IMR-90 (cell line): ENCODE measurements around the gene KCNN3. TPM values are rescaled to one million over a fixed set of nuclear protein-coding genes. Genes with fewer than 3 reads are reported as not detected.

Experiments used
- ATAC-seq: fragments of 200-7000 bp; cut with Tn5 transposase; 2 replicates; pipeline ENCODE4 v1.9.1; 2020; ENCODE audit warnings: low read depth, mild to moderate bottlenecking, moderate library complexity
- BruUV-seq: library from RNA; stranded (reverse); fragments of 400-500 nt; replicated peaks from 2 replicates; lab custom pipeline; 2021; lab: Mats Ljungman, UMichigan
- CTCF ChIA-PET: fragments of 300-600 bp; formaldehyde crosslinking; extraction: SDS; loops from one replicate; lab custom pipeline; 2021; ENCODE audit warnings: antibody characterized with exemption; lab: Yijun Ruan, JAX
- POLR2A ChIA-PET: fragments of 300-600 bp; sonication (Branson Sonifier 250); formaldehyde crosslinking; loops from one replicate; lab custom pipeline; 2022; ENCODE audit warnings: antibody characterized with exemption; ENCODE audit not compliant: unreplicated experiment; lab: Charles Lee
- DNase-seq: peaks from one replicate; pipeline ENCODE4 v3.0.0; 2013
- H2AFZ ChIP-seq: replicated peaks from 2 replicates; pipeline ENCODE3; 2013; ENCODE audit warnings: low read length, mild to moderate bottlenecking; ENCODE audit not compliant: poor library complexity
- H2AK5ac ChIP-seq: 2 replicates; pipeline ENCODE4 v1.6.1; 2013; ENCODE audit warnings: low read depth, low read length, inconsistent platforms
- H2AK9ac ChIP-seq: replicated peaks from 2 replicates; pipeline ENCODE3; 2013; ENCODE audit warnings: mild to moderate bottlenecking, low read depth, low read length, moderate library complexity; ENCODE audit not compliant: poor library complexity
- H2BK120ac ChIP-seq: 2 replicates; pipeline ENCODE4 v1.6.1; 2013; ENCODE audit warnings: low read depth, low read length, inconsistent platforms
- H2BK15ac ChIP-seq: 3 replicates; pipeline ENCODE4 v1.6.1; 2013; ENCODE audit warnings: low read depth, low read length, inconsistent platforms
- H2BK20ac ChIP-seq: 2 replicates; pipeline ENCODE4 v1.6.1; 2013; ENCODE audit warnings: low read depth, mild to moderate bottlenecking, inconsistent platforms, low read length, moderate library complexity
- H2BK5ac ChIP-seq: 2 replicates; pipeline ENCODE4 v1.6.1; 2013; ENCODE audit warnings: mild to moderate bottlenecking, low read depth, low read length, inconsistent platforms; ENCODE audit not compliant: poor library complexity, severe bottlenecking
- H3K14ac ChIP-seq: replicated peaks from 2 replicates; pipeline ENCODE4 v1.6.1; 2013; ENCODE audit warnings: low read depth, low read length, inconsistent platforms
- H3K18ac ChIP-seq: 2 replicates; pipeline ENCODE4 v1.6.1; 2013; ENCODE audit warnings: low read depth, low read length, control low read depth
- H3K23ac ChIP-seq: 2 replicates; pipeline ENCODE4 v1.6.1; 2013; ENCODE audit warnings: low read depth, low read length, inconsistent platforms
- H3K27ac ChIP-seq: 2 replicates; pipeline ENCODE4 v1.5.1; 2013; ENCODE audit warnings: mild to moderate bottlenecking, control low read depth, low read length; ENCODE audit not compliant: insufficient read depth
- H3K27me3 ChIP-seq: 2 replicates; pipeline ENCODE4 v1.6.1; 2013; ENCODE audit warnings: low read length; ENCODE audit not compliant: control insufficient read depth, insufficient read depth
- H3K36me3 ChIP-seq: 2 replicates; pipeline ENCODE4 v1.6.1; 2013; ENCODE audit warnings: low read length, mixed read lengths; ENCODE audit not compliant: control insufficient read depth, insufficient read depth
- H3K4ac ChIP-seq: 2 replicates; pipeline ENCODE4 v1.6.1; 2013; ENCODE audit warnings: low read depth, low read length, inconsistent platforms
- H3K4me1 ChIP-seq: 2 replicates; pipeline ENCODE4 v1.6.1; 2013; ENCODE audit warnings: low read length, mixed read lengths; ENCODE audit not compliant: control insufficient read depth, insufficient read depth
- H3K4me2 ChIP-seq: 2 replicates; pipeline ENCODE4 v1.6.1; 2013; ENCODE audit warnings: low read depth, mild to moderate bottlenecking, control low read depth, low read length, moderate library complexity
- H3K4me3 ChIP-seq: 2 replicates; pipeline ENCODE4 v1.5.1; 2013; ENCODE audit warnings: low read depth, mild to moderate bottlenecking, control low read depth, low read length, moderate library complexity; ENCODE audit not compliant: insufficient read depth
- H3K56ac ChIP-seq: 2 replicates; pipeline ENCODE4 v1.6.1; 2013; ENCODE audit warnings: low read length, inconsistent platforms; ENCODE audit not compliant: insufficient read depth; ENCODE audit errors: extremely low read depth
- H3K79me1 ChIP-seq, 2 experiments: 2 replicates each; pipeline ENCODE4 v1.6.1; 2013; ENCODE audit warnings: low read length in 2 of 2, inconsistent platforms in 1 of 2, low read depth in 1 of 2
- H3K9ac ChIP-seq: 2 replicates; pipeline ENCODE4 v1.6.1; 2013; ENCODE audit warnings: low read depth, low read length, control low read depth
- H3K9me1 ChIP-seq: 2 replicates; pipeline ENCODE4 v1.6.1; 2013; ENCODE audit warnings: low read length, inconsistent platforms; ENCODE audit not compliant: insufficient read depth
- H3K9me3 ChIP-seq: 2 replicates; pipeline ENCODE4 v1.6.1; 2013; ENCODE audit warnings: low read length; ENCODE audit not compliant: control insufficient read depth, insufficient read depth
- H4K20me1 ChIP-seq: 2 replicates; pipeline ENCODE4 v1.6.1; 2013; ENCODE audit warnings: low read length, inconsistent platforms; ENCODE audit not compliant: insufficient read depth
- H4K5ac ChIP-seq: 2 replicates; pipeline ENCODE4 v1.6.1; 2013; ENCODE audit warnings: mild to moderate bottlenecking, low read depth, low read length, control low read depth
- H4K8ac ChIP-seq, 2 experiments: 2 replicates each; pipeline ENCODE4 v1.6.1; 2013; ENCODE audit warnings: low read depth in 2 of 2, low read length in 2 of 2, control low read depth in 1 of 2, inconsistent platforms in 1 of 2
- H4K91ac ChIP-seq: 2 replicates; pipeline ENCODE4 v1.6.1; 2013; ENCODE audit warnings: low read depth, low read length, inconsistent platforms; ENCODE audit not compliant: insufficient read depth
- BHLHE40 ChIP-seq: fragments of 150-350 bp; IDR thresholded peaks from 2 replicates; pipeline ENCODE4 v1.6.1; 2016; ENCODE audit warnings: mild to moderate bottlenecking, low read depth, low read length
- CEBPB ChIP-seq: IDR thresholded peaks from 2 replicates; pipeline ENCODE4 v1.6.1; 2012; ENCODE audit warnings: low read depth, low read length, improper control_type of control experiment
- CHD1 ChIP-seq: IDR thresholded peaks from 2 replicates; pipeline ENCODE4 v1.6.1; 2012; ENCODE audit warnings: low read depth, low read length, improper control_type of control experiment
- CTCF ChIP-seq: conservative IDR thresholded peaks from 2 replicates; pipeline ENCODE4 v1.5.1; 2012; ENCODE audit warnings: mild to moderate bottlenecking, low read depth, low read length, improper control_type of control experiment
- FOS ChIP-seq: fragments of 150-350 bp; IDR thresholded peaks from 2 replicates; pipeline ENCODE4 v1.6.1; 2016; ENCODE audit warnings: low read depth, low read length
- MAFK ChIP-seq: IDR thresholded peaks from 2 replicates; pipeline ENCODE4 v1.6.1; 2012; ENCODE audit warnings: low read depth, low read length, improper control_type of control experiment
- MAZ ChIP-seq: IDR thresholded peaks from 2 replicates; pipeline ENCODE4 v1.6.1; 2012; ENCODE audit warnings: low read depth, mild to moderate bottlenecking, low read length, improper control_type of control experiment, moderate library complexity, borderline replicate concordance
- MXI1 ChIP-seq: IDR thresholded peaks from 2 replicates; pipeline ENCODE4 v1.6.1; 2012; ENCODE audit warnings: low read depth, mild to moderate bottlenecking, low read length, moderate library complexity, borderline replicate concordance
- NFE2L2 ChIP-seq: fragments of 150-350 bp; IDR thresholded peaks from 2 replicates; pipeline ENCODE4 v1.6.1; 2016; ENCODE audit warnings: low read depth, mild to moderate bottlenecking, low read length
- RAD21 ChIP-seq: IDR thresholded peaks from 2 replicates; pipeline ENCODE4 v1.6.1; 2012; ENCODE audit warnings: low read length, improper control_type of control experiment
- RCOR1 ChIP-seq: IDR thresholded peaks from 2 replicates; pipeline ENCODE4 v1.6.1; 2012; ENCODE audit warnings: mild to moderate bottlenecking, low read length, improper control_type of control experiment; ENCODE audit not compliant: insufficient replicate concordance
- SMC3 ChIP-seq: fragments of 150-350 bp; IDR thresholded peaks from 2 replicates; pipeline ENCODE4 v1.6.1; 2016; ENCODE audit warnings: low read depth, mild to moderate bottlenecking, antibody characterized with exemption, low read length, moderate library complexity
- WGBS, 2 experiments: methylation state at CpG; one replicate each; pipeline versions ENCODE4 v1.1.5 to v1.1.7; 2013; ENCODE audit warnings: missing lambda C conversion rate in 2 of 2; ENCODE audit not compliant: insufficient read length in 1 of 2; ENCODE audit errors: extremely low coverage in 2 of 2; 5-methylcytosine and 5-hydroxymethylcytosine counted together
- dilution Hi-C: fragments of 300-500 bp; cut with HindIII; formaldehyde crosslinking; loops from one replicate; pipeline ENCODE4 v1.14.3; 2018; ENCODE audit warnings: low sequenced_read_pairs; ENCODE audit not compliant: unreplicated experiment
- in situ Hi-C: fragments of 300-500 bp; cut with MboI; formaldehyde crosslinking; loops from 3 replicates; pipeline ENCODE4 v1.14.3; 2019; ENCODE audit warnings: low sequenced_read_pairs, inconsistent platforms, mixed read lengths
- intact Hi-C: fragments of 100-400 bp; cut with micrococcal nuclease; formaldehyde crosslinking; loops from 2 replicates; pipeline ENCODE4 v1.10.0; 2022
- polyA plus RNA-seq, 3 experiments: library from polyadenylated mRNA; depleted of rRNA; stranded (reverse); fragments of >200 nt; gene quantifications; 2 replicates each; pipeline ENCODE4 v1.2.3, GENCODE V29; 2012; ENCODE audit warnings: low replicate concordance in 1 of 3
- total RNA-seq: library from RNA; depleted of rRNA; stranded (reverse); fragments of >200 nt; gene quantifications from 2 replicates; pipeline ENCODE4 v1.2.3, GENCODE V29; 2012
- TF ChIP-seq, protein P1 (sequence below): fragments of 150-350 bp; IDR thresholded peaks from 2 replicates; pipeline ENCODE4 v1.6.1; 2017; ENCODE audit warnings: mild to moderate bottlenecking, antibody characterized with exemption, low read length, low read depth

KCNN3 gene
- total and polyA plus RNA-seq, 2 of the 4 experiments (the other 2 are of a cell fraction), result 0.02 TPM; not detected in 1

DNA sequence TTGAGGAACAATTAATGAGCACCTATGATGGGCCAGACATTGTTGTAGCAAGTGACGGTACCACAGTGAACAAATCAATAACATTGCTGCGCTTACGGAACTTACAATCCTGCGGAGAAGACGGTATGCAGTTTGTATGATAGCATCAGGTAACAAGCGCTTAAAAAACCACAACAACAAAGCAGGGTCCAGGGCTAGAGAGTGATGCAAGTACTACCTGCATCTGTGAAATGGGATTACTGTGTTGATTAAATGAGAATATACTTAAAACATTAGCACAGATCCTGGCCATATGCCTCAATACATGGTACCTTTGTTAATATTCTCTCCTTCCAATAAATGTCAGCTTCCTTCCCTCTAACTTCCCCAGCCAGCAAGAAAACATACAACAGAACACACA, 151.5 kb downstream of the KCNN3 start (continued):
- TF ChIP-seq MXI1 (no peak), FOS (no peak), NFE2L2 (no peak), SMC3 (no peak), BHLHE40 (no peak)

- Histone ChIP-seq H3K79me1 (no peaks in the 10 kb centered on the region), H2BK15ac (no peak overlapping the region), H3K9me1 (peaks cover 6% of the 10 kb centered on the region), H3K56ac (no peak overlapping the region), H2AK5ac (no peak overlapping the region), H4K20me1 (peaks cover 5% of the 10 kb centered on the region; the same call in 1 of the 2 replicates), H2BK120ac (no peak overlapping the region), H2BK5ac (no peak overlapping the region), H3K9ac (no peak overlapping the region), H3K18ac (no peak overlapping the region), H3K4ac (no peak overlapping the region), H3K4me2 (no peak overlapping the region), H3K4me3 (no peak overlapping the region), H4K8ac (no peak overlapping the region), H3K36me3 (no peaks in the 10 kb centered on the region), H3K27me3 (peaks cover 28% of the 10 kb centered on the region), H2AFZ (no peak overlapping the region), H2BK20ac (no peak overlapping the region), H3K14ac (no peak overlapping the region), H3K23ac (no peak overlapping the region), H4K5ac (no peak overlapping the region), H4K91ac (no peak overlapping the region), H3K9me3 (no peaks in the 10 kb centered on the region), H3K27ac (no peak overlapping the region), H2AK9ac (no peak overlapping the region), H3K4me1 (no peaks in the 10 kb centered on the region)
- DNase-seq (no peak), ATAC-seq (no peak)
- ChIA-PET POLR2A (no interaction called here), CTCF (interaction anchor here (0.6 kb wide), 1 partner anchor 16 kb away, joined by 3 read pairs; no protein-coding TSS in a partner anchor)
- no TSS peak for BruUV-seq
- dilution Hi-C loops, result no loop called here
- intact Hi-C loops, result no loop called here
- in situ Hi-C loops, result no loop called here
- WGBS, 2 experiments, result 100% methylated on average over 2 of the region's 7 CpGs; no CpG with 5 or more reads in 1 of the 2 experiments
- TF ChIP-seq MAZ, result no peak
- TF ChIP-seq BHLHE40, result no peak
- no peak for TF ChIP-seq MXI1
- no peak for TF ChIP-seq CHD1
- no peak for TF ChIP-seq SMC3
- TF ChIP-seq RAD21, result no peak
- TF ChIP-seq CTCF, result no peak
- no peak for TF ChIP-seq FOS
- no peak for TF ChIP-seq RCOR1
- TF ChIP-seq NFE2L2, result no peak
- TF ChIP-seq CEBPB, result no peak
- TF ChIP-seq, protein P1, sequence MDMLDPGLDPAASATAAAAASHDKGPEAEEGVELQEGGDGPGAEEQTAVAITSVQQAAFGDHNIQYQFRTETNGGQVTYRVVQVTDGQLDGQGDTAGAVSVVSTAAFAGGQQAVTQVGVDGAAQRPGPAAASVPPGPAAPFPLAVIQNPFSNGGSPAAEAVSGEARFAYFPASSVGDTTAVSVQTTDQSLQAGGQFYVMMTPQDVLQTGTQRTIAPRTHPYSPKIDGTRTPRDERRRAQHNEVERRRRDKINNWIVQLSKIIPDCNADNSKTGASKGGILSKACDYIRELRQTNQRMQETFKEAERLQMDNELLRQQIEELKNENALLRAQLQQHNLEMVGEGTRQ, result no peak
- TF ChIP-seq MAFK, result no peak
Observed at GRCh38 chr1:154717528-154717924, 152.6 kb downstream of the KCNN3 start.
